Measurements from ENCODE around the gene ANO9. TPM values are rescaled to one million over a fixed set of nuclear protein-coding genes. Genes with fewer than 3 reads are reported as not detected.

ANO9 gene
- total and polyA plus RNA-seq, 2 experiments from 2014 or later, result 9.0 to 10.2 TPM

GRCh38 chr11:452203-452744 lies 10.5 kb upstream of the ANO9 start:
- Histone ChIP-seq H3K4me2 (no peak overlapping the region), H3K79me2 (replicated peaks; ENCODE audit: insufficient read depth) (peaks cover 69% of the 10 kb centered on the region), H2AFZ (no peak overlapping the region), H3K27me3 (ENCODE audit: insufficient read depth) (no peaks in the 10 kb centered on the region), H3K9me2 (ENCODE audit: insufficient read depth) (no peaks in the 10 kb centered on the region), H3K4me3 (no peak overlapping the region), H3F3A (replicated peaks; ENCODE audit: low read depth) (peaks cover 20% of the 10 kb centered on the region), H4K20me1 (replicated peaks; ENCODE audit: insufficient read depth) (peaks cover 22% of the 10 kb centered on the region), H3K4me1 (ENCODE audit: insufficient read depth) (peaks cover 35% of the 10 kb centered on the region), H3K27ac (ENCODE audit: low read depth) (no peak overlapping the region), H3K36me3 (ENCODE audit: insufficient read depth) (no peaks in the 10 kb centered on the region; the same call in 1 of the 2 replicates)
- no peak overlapping the region for H3K27ac Mint-ChIP-seq
- peaks cover 35% of the 10 kb centered on the region for H3K4me1 Mint-ChIP-seq
- TF ChIP-seq CREB1 (CRISPR knock-in tag; IDR thresholded peaks at IDR 0.05; ENCODE audit: low read depth) (no peak), POLR2AphosphoS5 (IDR thresholded peaks at IDR 0.05; ENCODE audit: low read depth) (no peak), EZH2phosphoT487 (IDR thresholded peaks at IDR 0.05; ENCODE audit: unreplicated experiment) (no peak), REST (IDR thresholded peaks at IDR 0.05; ENCODE audit: unreplicated experiment) (no peak), ZNF114 (CRISPR knock-in tag; IDR thresholded peaks at IDR 0.05) (no peak), STAT1 (IDR thresholded peaks at IDR 0.05; ENCODE audit: unreplicated experiment) (no peak), ZNF331 (CRISPR knock-in tag; IDR thresholded peaks at IDR 0.05; ENCODE audit: low read depth) (no peak), EZH2 (IDR thresholded peaks at IDR 0.05; ENCODE audit: low read depth, unreplicated experiment) (no peak), ETS1 (IDR thresholded peaks at IDR 0.05) (no peak), NANOG (IDR thresholded peaks at IDR 0.05; ENCODE audit: borderline replicate concordance) (no peak), JUNB (IDR thresholded peaks at IDR 0.05; ENCODE audit: unreplicated experiment) (no peak), ZNF462 (CRISPR knock-in tag; IDR thresholded peaks at IDR 0.05) (no peak), CTCF (conservative IDR thresholded peaks at IDR 0.05; ENCODE audit: low read depth in 2 of 2) (no peak)
- no peak for DNase-seq (ENCODE audit: low spot score)
- peaks cover 14% of the 10 kb centered on the region for H3K27me3 Mint-ChIP-seq (ENCODE audit: insufficient read depth, low read depth, poor library complexity)
- no peak for ATAC-seq
- no peaks in the 10 kb centered on the region; the same call in 2 of the 3 replicates for H3K9me3 Mint-ChIP-seq
- H3K36me3 Mint-ChIP-seq (ENCODE audit: low read depth), result peaks cover 34% of the 10 kb centered on the region
- no peak overlapping the region for H3K4me3 Mint-ChIP-seq
